HepG2 (cell line): ENCODE results near the gene REPIN1. TPM values are rescaled to one million over a fixed set of nuclear protein-coding genes. Genes with fewer than 3 reads are reported as not detected.

Experiments used
- ATF6 ChIP-seq: sonication (generic); formaldehyde crosslinking; conservative IDR thresholded peaks from 2 replicates; pipeline ENCODE4 v1.4.0; 2020; ENCODE audit warnings: missing genetic modification reagents
- ATM ChIP-seq: fragments of 450-650 bp; IDR thresholded peaks from 2 replicates; pipeline ENCODE4 v1.7.1; 2017; ENCODE audit warnings: mild to moderate bottlenecking, borderline replicate concordance
- ESRRA ChIP-seq: sonication (generic); formaldehyde crosslinking; IDR thresholded peaks from 2 replicates; pipeline ENCODE4 v1.5.1; 2020; ENCODE audit warnings: mild to moderate bottlenecking, low read depth, missing genetic modification reagents
- FOXJ3 ChIP-seq: sonication (generic); formaldehyde crosslinking; IDR thresholded peaks from 2 replicates; pipeline ENCODE4 v1.4.0; 2020; ENCODE audit warnings: missing genetic modification reagents, mild to moderate bottlenecking, borderline replicate concordance
- GPBP1L1 ChIP-seq: sonication (generic); formaldehyde crosslinking; IDR thresholded peaks from 2 replicates; pipeline ENCODE4 v1.5.0; 2020; ENCODE audit warnings: mild to moderate bottlenecking, missing genetic modification reagents
- HMGA1 ChIP-seq: sonication (generic); formaldehyde crosslinking; conservative IDR thresholded peaks from 2 replicates; pipeline ENCODE4 v1.4.0; 2020; ENCODE audit warnings: missing genetic modification reagents
- HNF4A ChIP-seq: sonication (generic); formaldehyde crosslinking; IDR thresholded peaks from 2 replicates; pipeline ENCODE4 v1.4.0; 2020; ENCODE audit warnings: missing genetic modification reagents
- MZF1 ChIP-seq: sonication (generic); formaldehyde crosslinking; IDR thresholded peaks from 2 replicates; pipeline ENCODE4 v1.8.1; 2023; ENCODE audit warnings: mild to moderate bottlenecking, missing genetic modification reagents, borderline replicate concordance
- NFIC ChIP-seq: IDR thresholded peaks from 2 replicates; pipeline ENCODE4 v1.6.1; 2012; ENCODE audit warnings: mild to moderate bottlenecking, low read length, inconsistent platforms
- PHF5A ChIP-seq: IDR thresholded peaks from one replicate; pipeline ENCODE4 v1.6.1; 2018; ENCODE audit warnings: low read depth, missing genetic modification reagents; ENCODE audit not compliant: unreplicated experiment
- RARA ChIP-seq: IDR thresholded peaks from 2 replicates; pipeline ENCODE4 v1.6.1; 2016; ENCODE audit warnings: missing genetic modification reagents, missing compliant biosample characterization
- RFX1 ChIP-seq: fragments of 450-650 bp; IDR thresholded peaks from 2 replicates; pipeline ENCODE4 v1.6.1; 2017
- RFX3 ChIP-seq: IDR thresholded peaks from 2 replicates; pipeline ENCODE4 v1.6.1; 2016; ENCODE audit warnings: missing biosample characterization, missing genetic modification reagents
- SALL1 ChIP-seq: sonication (generic); formaldehyde crosslinking; IDR thresholded peaks from 2 replicates; pipeline ENCODE4 v1.8.0; 2022; ENCODE audit warnings: mild to moderate bottlenecking, missing genetic modification reagents
- SRF ChIP-seq: IDR thresholded peaks from 2 replicates; pipeline ENCODE4 v1.6.1; 2011; ENCODE audit warnings: mild to moderate bottlenecking, low read depth, low read length, moderate library complexity
- SRSF9 ChIP-seq: fragments of 200-400 bp; formaldehyde crosslinking; IDR thresholded peaks from 2 replicates; pipeline ENCODE4 v1.6.1; 2018; ENCODE audit warnings: borderline replicate concordance, mild to moderate bottlenecking, low read depth, low read length; ENCODE audit not compliant: insufficient read depth, poor library complexity, severe bottlenecking
- TFDP1 ChIP-seq: IDR thresholded peaks from 2 replicates; pipeline ENCODE4 v1.6.1; 2016; ENCODE audit warnings: missing compliant biosample characterization, missing genetic modification reagents, borderline replicate concordance
- THAP7 ChIP-seq: sonication (generic); formaldehyde crosslinking; IDR thresholded peaks from 2 replicates; pipeline ENCODE4 v1.8.1; 2023; ENCODE audit warnings: mild to moderate bottlenecking, missing genetic modification reagents
- TOPORS ChIP-seq: sonication (generic); formaldehyde crosslinking; IDR thresholded peaks from 2 replicates; pipeline ENCODE4 v1.8.0; 2023; ENCODE audit warnings: mild to moderate bottlenecking, missing genetic modification reagents
- TRIM24 ChIP-seq: sonication (generic); formaldehyde crosslinking; IDR thresholded peaks from 2 replicates; pipeline ENCODE4 v1.8.0; 2022; ENCODE audit warnings: mild to moderate bottlenecking, missing genetic modification reagents
- ZFX ChIP-seq: sonication (generic); formaldehyde crosslinking; IDR thresholded peaks from 2 replicates; pipeline ENCODE4 v1.4.0; 2020; ENCODE audit warnings: mild to moderate bottlenecking, low read depth, missing genetic modification reagents, moderate library complexity
- ZNF329 ChIP-seq: sonication (generic); formaldehyde crosslinking; IDR thresholded peaks from 2 replicates; pipeline ENCODE4 v1.9.0; 2021; ENCODE audit warnings: low read depth, mild to moderate bottlenecking, missing genetic modification reagents
- ZNF414 ChIP-seq: sonication (generic); formaldehyde crosslinking; IDR thresholded peaks from 2 replicates; pipeline ENCODE4 v1.5.0; 2020; ENCODE audit warnings: missing genetic modification reagents
- ZNF570 ChIP-seq: sonication (generic); formaldehyde crosslinking; IDR thresholded peaks from 2 replicates; pipeline ENCODE4 v1.4.0; 2020; ENCODE audit warnings: mild to moderate bottlenecking, missing genetic modification reagents, borderline replicate concordance
- ZNF614 ChIP-seq: IDR thresholded peaks from 2 replicates; pipeline ENCODE4 v1.6.1; 2018; ENCODE audit warnings: missing biosample characterization, missing genetic modification reagents, inconsistent platforms, borderline replicate concordance
- ZNF878 ChIP-seq: sonication (generic); formaldehyde crosslinking; IDR thresholded peaks from 2 replicates; pipeline ENCODE4 v1.8.1; 2023; ENCODE audit warnings: mild to moderate bottlenecking, missing genetic modification reagents, moderate library complexity
- polyA plus RNA-seq, 8 experiments: library from polyadenylated mRNA; depleted of rRNA in 3 of 8; stranded (reverse) in 7 of 8; unstranded in 1 of 8; fragments of >200 nt; fragmentation: Illumina TruSeq in 4 of 8; extraction: Trizol in 4 of 8; gene quantifications; 2 replicates each; pipeline versions ENCODE4 v1.2.1 to v1.2.3, GENCODE V29; 2011 to 2016; ENCODE audit warnings: low read depth in 4 of 8, missing spikeins in 1 of 8, mixed read lengths in 1 of 8; ENCODE audit not compliant: insufficient read depth in 1 of 8
- total RNA-seq, 5 experiments: library from RNA; depleted of rRNA; stranded (reverse); fragments of >200 nt; fragmentation: Illumina TruSeq; extraction: Trizol; gene quantifications; 2 replicates each; pipeline ENCODE4 v1.2.3, GENCODE V29; 2016; ENCODE audit warnings: low read depth in 1 of 5

Gene REPIN1
- total and polyA plus RNA-seq, 2 of the 13 experiments (the other 11 are each of a cell fraction or from before 2014, with no cell fraction given), result 69.9 to 108 TPM

GRCh38 chr7:150383710-150384397 lies 15.2 kb downstream of the REPIN1 start (continued):
- TF ChIP-seq THAP7 (CRISPR knock-in tag) (0 out of 2 replicates have a peak, but pooled peaks have one; percentile 34), TRIM24 (CRISPR knock-in tag) (no peak), FOXJ3 (peak; percentile 59; the same call in 1 of the 2 replicates), RARA (CRISPR knock-in tag) (peak; percentile 79), HNF4A (CRISPR knock-in tag) (peak; percentile 55), PHF5A (CRISPR knock-in tag) (no peak), ZFX (peak; percentile 96), ZNF878 (CRISPR knock-in tag) (no peak), ZNF614 (CRISPR knock-in tag) (peak; percentile 43; the same call in 1 of the 2 replicates), MZF1 (CRISPR knock-in tag) (no peak), GPBP1L1 (no peak), ATF6 (CRISPR knock-in tag) (no peak), NFIC (no peak), HMGA1 (CRISPR knock-in tag) (no peak), SRSF9 (no peak), SALL1 (CRISPR knock-in tag) (peak; percentile 76), ZNF570 (CRISPR knock-in tag) (no peak), ESRRA (CRISPR knock-in tag) (no peak; the same call in 1 of the 2 replicates), RFX1 (peak; percentile 94), ZNF329 (CRISPR knock-in tag) (no peak), ATM (no peak), ZNF414 (CRISPR knock-in tag) (no peak), SRF (no peak), TOPORS (CRISPR knock-in tag) (no peak), RFX3 (CRISPR knock-in tag) (peak; percentile 87), TFDP1 (CRISPR knock-in tag) (no peak)
